IMR-90 (cell line): Measurements from ENCODE around the gene WDR89. TPM values are rescaled to one million over a fixed set of nuclear protein-coding genes. Genes with fewer than 3 reads are reported as not detected.

Experiments used
- ATAC-seq: fragments of 200-7000 bp; cut with Tn5 transposase; 2 replicates; pipeline ENCODE4 v1.9.1; 2020; ENCODE audit warnings: low read depth, mild to moderate bottlenecking, moderate library complexity
- BruUV-seq: library from RNA; stranded (reverse); fragments of 400-500 nt; replicated peaks from 2 replicates; lab custom pipeline; 2021; lab: Mats Ljungman, UMichigan
- CTCF ChIA-PET: fragments of 300-600 bp; formaldehyde crosslinking; extraction: SDS; loops from one replicate; lab custom pipeline; 2021; ENCODE audit warnings: antibody characterized with exemption; lab: Yijun Ruan, JAX
- POLR2A ChIA-PET: fragments of 300-600 bp; sonication (Branson Sonifier 250); formaldehyde crosslinking; loops from one replicate; lab custom pipeline; 2022; ENCODE audit warnings: antibody characterized with exemption; ENCODE audit not compliant: unreplicated experiment; lab: Charles Lee
- DNase-seq: peaks from one replicate; pipeline ENCODE4 v3.0.0; 2013
- H2AFZ ChIP-seq: replicated peaks from 2 replicates; pipeline ENCODE3; 2013; ENCODE audit warnings: low read length, mild to moderate bottlenecking; ENCODE audit not compliant: poor library complexity
- H2AK5ac ChIP-seq: 2 replicates; pipeline ENCODE4 v1.6.1; 2013; ENCODE audit warnings: low read depth, low read length, inconsistent platforms
- H2AK9ac ChIP-seq: replicated peaks from 2 replicates; pipeline ENCODE3; 2013; ENCODE audit warnings: mild to moderate bottlenecking, low read depth, low read length, moderate library complexity; ENCODE audit not compliant: poor library complexity
- H2BK120ac ChIP-seq: 2 replicates; pipeline ENCODE4 v1.6.1; 2013; ENCODE audit warnings: low read depth, low read length, inconsistent platforms
- H2BK15ac ChIP-seq: 3 replicates; pipeline ENCODE4 v1.6.1; 2013; ENCODE audit warnings: low read depth, low read length, inconsistent platforms
- H2BK20ac ChIP-seq: 2 replicates; pipeline ENCODE4 v1.6.1; 2013; ENCODE audit warnings: low read depth, mild to moderate bottlenecking, inconsistent platforms, low read length, moderate library complexity
- H2BK5ac ChIP-seq: 2 replicates; pipeline ENCODE4 v1.6.1; 2013; ENCODE audit warnings: mild to moderate bottlenecking, low read depth, low read length, inconsistent platforms; ENCODE audit not compliant: poor library complexity, severe bottlenecking
- H3K14ac ChIP-seq: replicated peaks from 2 replicates; pipeline ENCODE4 v1.6.1; 2013; ENCODE audit warnings: low read depth, low read length, inconsistent platforms
- H3K18ac ChIP-seq: 2 replicates; pipeline ENCODE4 v1.6.1; 2013; ENCODE audit warnings: low read depth, low read length, control low read depth
- H3K23ac ChIP-seq: 2 replicates; pipeline ENCODE4 v1.6.1; 2013; ENCODE audit warnings: low read depth, low read length, inconsistent platforms
- H3K27ac ChIP-seq: 2 replicates; pipeline ENCODE4 v1.5.1; 2013; ENCODE audit warnings: mild to moderate bottlenecking, control low read depth, low read length; ENCODE audit not compliant: insufficient read depth
- H3K27me3 ChIP-seq: 2 replicates; pipeline ENCODE4 v1.6.1; 2013; ENCODE audit warnings: low read length; ENCODE audit not compliant: control insufficient read depth, insufficient read depth
- H3K36me3 ChIP-seq: 2 replicates; pipeline ENCODE4 v1.6.1; 2013; ENCODE audit warnings: low read length, mixed read lengths; ENCODE audit not compliant: control insufficient read depth, insufficient read depth
- H3K4ac ChIP-seq: 2 replicates; pipeline ENCODE4 v1.6.1; 2013; ENCODE audit warnings: low read depth, low read length, inconsistent platforms
- H3K4me1 ChIP-seq: 2 replicates; pipeline ENCODE4 v1.6.1; 2013; ENCODE audit warnings: low read length, mixed read lengths; ENCODE audit not compliant: control insufficient read depth, insufficient read depth
- H3K4me2 ChIP-seq: 2 replicates; pipeline ENCODE4 v1.6.1; 2013; ENCODE audit warnings: low read depth, mild to moderate bottlenecking, control low read depth, low read length, moderate library complexity
- H3K4me3 ChIP-seq: 2 replicates; pipeline ENCODE4 v1.5.1; 2013; ENCODE audit warnings: low read depth, mild to moderate bottlenecking, control low read depth, low read length, moderate library complexity; ENCODE audit not compliant: insufficient read depth
- H3K56ac ChIP-seq: 2 replicates; pipeline ENCODE4 v1.6.1; 2013; ENCODE audit warnings: low read length, inconsistent platforms; ENCODE audit not compliant: insufficient read depth; ENCODE audit errors: extremely low read depth
- H3K79me1 ChIP-seq, 2 experiments: 2 replicates each; pipeline ENCODE4 v1.6.1; 2013; ENCODE audit warnings: low read length in 2 of 2, inconsistent platforms in 1 of 2, low read depth in 1 of 2
- H3K9ac ChIP-seq: 2 replicates; pipeline ENCODE4 v1.6.1; 2013; ENCODE audit warnings: low read depth, low read length, control low read depth
- H3K9me1 ChIP-seq: 2 replicates; pipeline ENCODE4 v1.6.1; 2013; ENCODE audit warnings: low read length, inconsistent platforms; ENCODE audit not compliant: insufficient read depth
- H3K9me3 ChIP-seq: 2 replicates; pipeline ENCODE4 v1.6.1; 2013; ENCODE audit warnings: low read length; ENCODE audit not compliant: control insufficient read depth, insufficient read depth
- H4K20me1 ChIP-seq: 2 replicates; pipeline ENCODE4 v1.6.1; 2013; ENCODE audit warnings: low read length, inconsistent platforms; ENCODE audit not compliant: insufficient read depth
- H4K5ac ChIP-seq: 2 replicates; pipeline ENCODE4 v1.6.1; 2013; ENCODE audit warnings: mild to moderate bottlenecking, low read depth, low read length, control low read depth
- H4K8ac ChIP-seq, 2 experiments: 2 replicates each; pipeline ENCODE4 v1.6.1; 2013; ENCODE audit warnings: low read depth in 2 of 2, low read length in 2 of 2, control low read depth in 1 of 2, inconsistent platforms in 1 of 2
- H4K91ac ChIP-seq: 2 replicates; pipeline ENCODE4 v1.6.1; 2013; ENCODE audit warnings: low read depth, low read length, inconsistent platforms; ENCODE audit not compliant: insufficient read depth
- RFX5 ChIP-seq: IDR thresholded peaks from 2 replicates; pipeline ENCODE4 v1.8.0; 2012; ENCODE audit warnings: low read depth, mild to moderate bottlenecking, low read length, moderate library complexity
- WGBS, 2 experiments: methylation state at CpG; one replicate each; pipeline versions ENCODE4 v1.1.5 to v1.1.7; 2013; ENCODE audit warnings: missing lambda C conversion rate in 2 of 2; ENCODE audit not compliant: insufficient read length in 1 of 2; ENCODE audit errors: extremely low coverage in 2 of 2; 5-methylcytosine and 5-hydroxymethylcytosine counted together
- dilution Hi-C: fragments of 300-500 bp; cut with HindIII; formaldehyde crosslinking; loops from one replicate; pipeline ENCODE4 v1.14.3; 2018; ENCODE audit warnings: low sequenced_read_pairs; ENCODE audit not compliant: unreplicated experiment
- in situ Hi-C: fragments of 300-500 bp; cut with MboI; formaldehyde crosslinking; loops from 3 replicates; pipeline ENCODE4 v1.14.3; 2019; ENCODE audit warnings: low sequenced_read_pairs, inconsistent platforms, mixed read lengths
- intact Hi-C: fragments of 100-400 bp; cut with micrococcal nuclease; formaldehyde crosslinking; loops from 2 replicates; pipeline ENCODE4 v1.10.0; 2022
- polyA plus RNA-seq, 3 experiments: library from polyadenylated mRNA; depleted of rRNA; stranded (reverse); fragments of >200 nt; gene quantifications; 2 replicates each; pipeline ENCODE4 v1.2.3, GENCODE V29; 2012; ENCODE audit warnings: low replicate concordance in 1 of 3
- total RNA-seq: library from RNA; depleted of rRNA; stranded (reverse); fragments of >200 nt; gene quantifications from 2 replicates; pipeline ENCODE4 v1.2.3, GENCODE V29; 2012

WDR89 gene
- total and polyA plus RNA-seq, 2 of the 4 experiments (the other 2 are of a cell fraction), result 4.3 to 10.2 TPM

DNA sequence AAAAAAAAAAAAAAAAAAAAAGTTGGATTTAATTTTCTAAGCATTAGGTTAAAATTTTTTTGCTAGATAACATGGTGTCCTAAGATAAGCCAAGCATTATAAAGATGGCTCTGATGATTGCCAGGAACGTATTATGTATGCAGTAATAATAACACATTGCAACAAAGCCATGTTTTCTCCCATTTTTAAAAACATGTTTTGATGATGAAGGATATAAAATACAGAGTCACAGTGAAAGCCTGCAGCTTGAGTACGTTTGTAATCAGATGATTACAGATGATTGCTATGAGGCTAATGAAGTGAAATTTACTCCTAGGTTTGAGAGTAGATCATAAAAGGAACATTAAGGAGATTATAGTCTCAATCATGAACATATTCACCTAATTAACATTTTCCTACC lies 13.3 kb upstream of the WDR89 start:
- no TSS peak for BruUV-seq
- DNase-seq (no peak), ATAC-seq (no peak)
- Histone ChIP-seq H3K56ac (no peak overlapping the region), H2AK5ac (no peak overlapping the region), H3K4me1 (no peaks in the 10 kb centered on the region; the same call in 1 of the 2 replicates), H3K9ac (no peak overlapping the region), H3K9me1 (no peaks in the 10 kb centered on the region; the same call in 1 of the 2 replicates), H3K9me3 (no peaks in the 10 kb centered on the region), H3K23ac (no peak overlapping the region), H3K4me3 (no peak overlapping the region), H2BK120ac (no peak overlapping the region), H3K27ac (no peak overlapping the region), H4K5ac (no peak overlapping the region), H2AFZ (no peak overlapping the region), H4K91ac (no peak overlapping the region), H3K18ac (no peak overlapping the region), H3K14ac (no peak overlapping the region), H2BK15ac (no peak overlapping the region), H3K4ac (no peak overlapping the region), H3K79me1 (no peaks in the 10 kb centered on the region), H2AK9ac (no peak overlapping the region), H3K4me2 (no peak overlapping the region), H2BK5ac (no peak overlapping the region), H3K27me3 (no peaks in the 10 kb centered on the region), H2BK20ac (no peak overlapping the region), H3K36me3 (no peaks in the 10 kb centered on the region), H4K20me1 (no peaks in the 10 kb centered on the region), H4K8ac (no peak overlapping the region)
- ChIA-PET POLR2A (no interaction called here), CTCF (no interaction called here)
- in situ Hi-C loops, result no loop called here
- dilution Hi-C loops, result no loop called here
- no CpG with 5 or more reads among the region's 2 CpGs for WGBS, 2 experiments
- no peak for TF ChIP-seq RFX5
- intact Hi-C loops, result no loop called here
